ENCODE measurements around the gene EMP2. TPM values are rescaled to one million over a fixed set of nuclear protein-coding genes. Genes with fewer than 3 reads are reported as not detected.

The EMP2 gene
- total and polyA plus RNA-seq, 12 donors = 5.9 to 34.0 (median 12.9) TPM

DNA sequence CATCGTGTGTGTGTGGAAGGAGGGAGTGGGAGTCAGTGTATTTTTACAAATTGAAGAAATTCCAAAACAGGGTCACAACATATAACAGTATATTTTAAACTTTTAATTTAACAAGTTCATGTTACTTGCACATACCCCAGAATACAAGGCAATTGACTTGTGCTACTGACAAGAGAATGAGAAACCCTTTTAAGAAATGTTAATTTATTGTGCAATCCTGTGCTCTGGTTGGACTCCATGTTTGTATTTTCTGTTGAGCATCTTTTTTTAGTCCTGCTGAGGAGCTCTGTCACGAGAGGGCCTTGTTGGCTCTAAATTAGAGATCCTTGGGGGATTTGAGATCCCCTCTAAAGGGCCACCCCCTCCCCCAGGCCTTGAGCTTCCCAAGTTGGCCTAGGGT lies 1.1 kb upstream of the EMP2 start:
- intact Hi-C loops (cut with DNase I) = no loop called here
- no peak for DNase-seq
- Histone ChIP-seq H3K27ac (no peak overlapping the region), H3K4me3 (no peak overlapping the region), H3K36me3 (replicated peaks in 1 of 2) (no peaks in the 10 kb centered on the region), H3K4me1 (replicated peaks in 1 of 2) (peaks cover 5 to 28% of the 10 kb centered on the region in 2 donors), H3K27me3 (no peaks in the 10 kb centered on the region), H3K9me3 (replicated peaks in 1 of 3) (no peaks in the 10 kb centered on the region)
- TF ChIP-seq POLR2A (IDR thresholded peaks at IDR 0.05) = no peak
- TF ChIP-seq, protein P1, sequence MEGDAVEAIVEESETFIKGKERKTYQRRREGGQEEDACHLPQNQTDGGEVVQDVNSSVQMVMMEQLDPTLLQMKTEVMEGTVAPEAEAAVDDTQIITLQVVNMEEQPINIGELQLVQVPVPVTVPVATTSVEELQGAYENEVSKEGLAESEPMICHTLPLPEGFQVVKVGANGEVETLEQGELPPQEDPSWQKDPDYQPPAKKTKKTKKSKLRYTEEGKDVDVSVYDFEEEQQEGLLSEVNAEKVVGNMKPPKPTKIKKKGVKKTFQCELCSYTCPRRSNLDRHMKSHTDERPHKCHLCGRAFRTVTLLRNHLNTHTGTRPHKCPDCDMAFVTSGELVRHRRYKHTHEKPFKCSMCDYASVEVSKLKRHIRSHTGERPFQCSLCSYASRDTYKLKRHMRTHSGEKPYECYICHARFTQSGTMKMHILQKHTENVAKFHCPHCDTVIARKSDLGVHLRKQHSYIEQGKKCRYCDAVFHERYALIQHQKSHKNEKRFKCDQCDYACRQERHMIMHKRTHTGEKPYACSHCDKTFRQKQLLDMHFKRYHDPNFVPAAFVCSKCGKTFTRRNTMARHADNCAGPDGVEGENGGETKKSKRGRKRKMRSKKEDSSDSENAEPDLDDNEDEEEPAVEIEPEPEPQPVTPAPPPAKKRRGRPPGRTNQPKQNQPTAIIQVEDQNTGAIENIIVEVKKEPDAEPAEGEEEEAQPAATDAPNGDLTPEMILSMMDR (IDR thresholded peaks at IDR 0.05) = no peak
- 57 to 74% (median 66%) methylated on average over 2 of the region's 2 CpGs for WGBS, 4 donors

DNA sequence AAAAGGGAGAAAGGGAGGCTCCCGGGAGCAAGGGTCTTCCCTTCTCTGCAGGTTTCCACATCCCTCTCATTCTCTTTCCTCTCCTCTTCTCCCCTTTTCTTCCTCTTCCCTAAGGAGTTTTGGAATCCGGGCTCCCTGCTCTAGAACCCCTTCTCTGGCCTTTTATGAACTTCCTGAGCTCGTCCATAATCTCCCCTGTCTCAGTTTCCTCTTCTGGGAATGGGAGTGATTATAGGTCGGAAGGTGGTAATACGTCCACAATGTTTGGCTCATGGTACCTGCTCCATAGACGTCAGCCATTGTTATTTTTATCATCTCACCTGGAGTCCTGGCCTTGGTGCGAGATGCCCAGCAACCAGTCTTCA lies 467 bp upstream of the EMP2 start:
- H3K27ac ChIP-seq = peak overlapping the region in 3 of 5 donors; percentile 40 to 87 (median 78)
- H3K4me3 ChIP-seq = peak overlapping the region in 2 of 4 donors; percentile 19 to 77
- H3K36me3 ChIP-seq (replicated peaks in 1 of 2) = no peaks in the 10 kb centered on the region
- TF ChIP-seq POLR2A (IDR thresholded peaks at IDR 0.05) = no peak
- TF ChIP-seq, protein P1 (IDR thresholded peaks at IDR 0.05) = no peak
- no peaks in the 10 kb centered on the region for H3K9me3 ChIP-seq (replicated peaks in 1 of 3)
- H3K27me3 ChIP-seq = no peaks in the 10 kb centered on the region
- no peak for DNase-seq
- H3K4me1 ChIP-seq (replicated peaks in 1 of 2) = peaks cover 5 to 28% of the 10 kb centered on the region in 2 donors
- 15 to 26% (median 18%) methylated on average over 7 of the region's 7 CpGs for WGBS, 4 donors
- intact Hi-C loops (cut with DNase I) = no loop called here

DNA sequence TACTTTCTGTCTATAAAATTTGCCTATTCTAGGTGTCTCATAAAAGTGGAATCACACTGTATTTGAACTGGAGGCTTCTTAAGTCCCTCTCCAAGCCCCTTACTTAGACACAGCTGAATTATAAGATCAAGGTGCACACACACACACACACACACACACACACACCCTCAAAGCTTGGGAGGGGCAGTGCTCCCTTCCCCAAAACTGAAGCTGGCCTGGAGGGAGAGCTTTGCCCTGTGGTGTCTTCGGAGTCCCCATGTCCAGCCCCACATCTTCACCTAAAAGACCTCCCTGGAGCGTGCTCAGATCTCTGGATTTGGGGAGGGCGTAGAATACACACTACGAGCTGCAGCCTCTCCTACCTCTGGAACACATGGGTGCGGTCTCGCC lies 828 bp downstream of the EMP2 start:
- Histone ChIP-seq H3K27me3 (no peaks in the 10 kb centered on the region), H3K4me1 (replicated peaks in 1 of 2) (peaks cover 5 to 28% of the 10 kb centered on the region in 2 donors), H3K27ac (peak overlapping the region in 2 of 5 donors; percentile 78 to 87), H3K36me3 (replicated peaks in 1 of 2) (no peaks in the 10 kb centered on the region), H3K9me3 (replicated peaks in 1 of 3) (no peaks in the 10 kb centered on the region), H3K4me3 (peak overlapping the region in 3 of 4 donors; percentile 19 to 86 (median 77))
- intact Hi-C loops (cut with DNase I) = no loop called here
- WGBS, 4 donors = 15 to 44% (median 22%) methylated on average over 2 to 6 of the region's 6 CpGs
- no peak for DNase-seq
- TF ChIP-seq, protein P1 (IDR thresholded peaks at IDR 0.05) = no peak
- TF ChIP-seq POLR2A (IDR thresholded peaks at IDR 0.05) = no peak

GRCh38 chr16:10578474-10579316 lies 1.7 kb downstream of the EMP2 start:
- peak overlapping the region in 1 of 4 donors; percentile 77 for H3K4me3 ChIP-seq
- H3K4me1 ChIP-seq (replicated peaks in 1 of 2) = peaks cover 5 to 28% of the 10 kb centered on the region in 2 donors
- no peaks in the 10 kb centered on the region for H3K36me3 ChIP-seq (replicated peaks in 1 of 2)
- no peaks in the 10 kb centered on the region for H3K27me3 ChIP-seq
- H3K27ac ChIP-seq = peak overlapping the region in 2 of 5 donors; percentile 44 to 67
- H3K9me3 ChIP-seq (replicated peaks in 1 of 3) = no peaks in the 10 kb centered on the region
- intact Hi-C loops (cut with DNase I) = no loop called here
- no peak for DNase-seq
- WGBS, 4 donors = 37 to 59% (median 55%) methylated on average over 15 to 20 of the region's 20 CpGs
- TF ChIP-seq, protein P1 (IDR thresholded peaks at IDR 0.05) = no peak
- no peak for TF ChIP-seq POLR2A (IDR thresholded peaks at IDR 0.05)

All from adrenal gland (tissue), 12 donors.